Hematopoietic multipotent progenitor cell treated with erythropoietin and hydrocortisone succinate and interleukin-3 and kit ligand, for 6 days (in vitro differentiated cells): ENCODE measurements around the gene PHACTR2.
"Not testable (repeated sequence)": the region's sequence is repeated elsewhere in the genome, so short reads cannot be mapped to it uniquely, and the experiment has no call there.

Experiments
- DNase-seq: peaks from one replicate; pipeline ENCODE4 v3.0.0-alpha.2; 2015

PHACTR2 gene

DNA sequence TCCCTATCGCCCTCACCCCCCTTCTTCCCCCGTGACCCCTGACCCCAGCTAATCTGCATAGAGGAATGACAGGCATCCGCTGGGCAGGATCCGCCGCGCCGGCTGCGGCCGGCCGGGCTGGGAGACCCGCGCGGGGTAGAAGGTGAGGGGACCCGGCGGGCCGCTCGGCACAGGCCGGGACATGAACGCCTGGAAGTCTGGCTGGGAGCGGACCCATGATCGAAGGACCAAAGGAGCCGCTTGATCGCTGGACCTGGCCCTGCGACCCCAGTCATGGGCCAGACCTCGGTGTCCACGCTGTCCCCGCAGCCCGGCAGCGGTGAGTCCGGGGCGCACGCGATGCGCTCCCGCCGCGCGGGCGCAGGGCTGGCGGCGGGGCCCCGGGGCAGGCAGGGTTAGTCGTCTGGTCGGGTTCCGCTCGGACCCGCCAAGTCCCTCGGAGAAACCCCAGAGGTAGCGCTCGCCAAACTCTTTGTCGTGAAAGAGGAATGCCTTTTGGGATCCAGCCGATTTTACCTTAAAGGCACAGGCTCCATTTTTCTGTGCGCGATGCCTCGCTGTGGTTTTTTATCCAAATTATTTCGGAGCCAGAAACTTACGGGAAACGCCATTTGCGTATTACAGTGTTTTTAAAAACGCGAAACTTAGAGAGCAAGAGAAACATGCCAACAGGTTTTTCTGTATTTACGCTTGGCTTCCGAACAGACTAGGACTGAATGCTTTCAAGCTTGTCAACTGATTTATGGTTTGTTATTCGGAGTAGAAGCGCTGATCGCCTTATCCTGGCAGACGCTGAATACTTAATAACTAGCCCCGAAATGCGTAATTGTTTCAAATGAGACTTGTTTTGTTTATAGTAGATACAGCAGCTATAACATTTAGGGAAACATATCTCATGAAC is at the start of gene PHACTR2:
Gene PHACTR2 (plus strand): TSS at position 75 of the 901 bp plus-strand sequence. CDS start 199 bp downstream, at position 274.
- peak; percentile 75 for DNase-seq

DNA sequence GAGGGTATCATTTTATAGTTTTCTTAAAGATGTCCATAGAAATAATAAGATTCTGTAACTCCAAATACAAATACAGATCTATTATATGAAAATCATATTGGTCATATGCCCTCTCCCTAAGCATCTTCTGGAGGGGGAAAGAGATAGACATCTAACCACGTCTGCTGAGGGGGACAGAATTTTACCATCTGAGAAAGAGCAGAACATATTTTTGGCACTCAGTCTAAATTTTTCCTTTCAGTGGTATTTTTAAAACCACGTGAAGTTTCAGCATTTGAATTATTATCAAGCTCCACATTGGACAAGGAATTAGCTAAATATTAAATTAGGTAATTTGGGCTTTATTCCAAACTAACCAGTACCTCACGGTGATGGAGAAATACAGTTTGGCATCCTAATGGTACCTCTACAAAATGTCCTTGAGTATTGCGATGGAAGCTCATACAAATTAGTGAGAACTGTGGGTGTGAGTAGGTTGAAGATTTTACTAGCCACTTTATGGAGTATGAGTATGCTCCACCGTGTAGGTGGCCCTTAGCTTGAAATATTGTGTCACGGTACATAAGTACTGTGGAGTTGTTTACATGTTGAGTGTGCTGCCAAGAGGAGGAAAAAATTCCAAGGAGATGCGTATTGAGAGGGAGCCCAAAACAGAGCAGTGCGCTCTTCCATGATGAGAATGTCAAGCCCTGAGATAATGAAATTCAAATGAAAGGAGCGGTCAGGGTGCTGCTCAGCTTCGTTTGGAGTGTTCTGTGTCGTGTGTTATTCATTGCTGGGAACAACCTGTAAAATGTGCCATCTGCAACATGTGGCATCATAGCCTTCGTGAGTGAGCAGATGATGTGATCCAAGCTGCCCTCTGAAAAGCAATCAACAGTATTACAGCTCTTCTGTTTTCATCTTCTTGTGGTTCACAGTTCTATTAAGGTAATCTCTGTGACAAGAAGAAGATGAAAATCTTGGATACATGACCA is 48.4 kb upstream of the PHACTR2 start:
- DNase-seq, result no peak

DNA sequence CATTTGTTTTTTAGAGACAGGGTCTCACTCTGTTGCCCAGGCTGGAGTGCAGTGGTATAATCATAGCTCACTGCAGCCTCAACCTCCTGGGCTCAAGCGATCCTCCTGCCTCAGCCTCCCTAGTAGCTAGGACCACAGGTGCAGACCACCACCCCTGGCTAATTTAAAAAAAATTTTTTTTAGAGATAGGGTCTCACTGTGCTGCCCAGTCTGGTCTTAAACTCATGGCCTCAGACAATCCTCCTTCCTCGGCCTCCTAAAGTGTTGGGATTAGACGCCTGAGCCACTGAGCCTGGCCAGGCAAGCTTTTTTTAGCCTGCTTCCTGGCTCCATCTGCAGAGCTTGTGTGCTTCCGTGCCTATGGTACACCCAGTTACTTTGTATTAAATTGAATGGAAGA is 46.6 kb upstream of the PHACTR2 start:
- not testable (repeated sequence) for DNase-seq

DNA sequence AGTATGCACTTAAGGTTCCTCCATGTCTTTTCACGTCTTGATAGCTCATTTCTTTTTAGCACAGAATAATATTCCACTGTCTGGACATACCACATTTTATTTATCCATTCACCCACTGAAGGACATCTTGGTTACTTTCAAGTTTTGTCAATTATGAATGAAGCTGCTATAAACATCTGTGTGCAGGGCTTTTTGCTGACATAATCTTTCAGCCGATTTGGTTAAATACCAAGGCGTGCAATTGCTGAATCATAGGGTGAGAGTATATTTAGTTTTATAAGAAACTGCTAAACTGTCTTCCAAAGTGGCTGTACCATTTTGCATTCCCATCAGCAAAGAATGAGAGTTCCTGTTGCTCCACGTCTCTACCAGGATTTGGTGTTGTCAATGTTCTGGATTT is 44.9 kb upstream of the PHACTR2 start:
- DNase-seq, result no peak

DNA sequence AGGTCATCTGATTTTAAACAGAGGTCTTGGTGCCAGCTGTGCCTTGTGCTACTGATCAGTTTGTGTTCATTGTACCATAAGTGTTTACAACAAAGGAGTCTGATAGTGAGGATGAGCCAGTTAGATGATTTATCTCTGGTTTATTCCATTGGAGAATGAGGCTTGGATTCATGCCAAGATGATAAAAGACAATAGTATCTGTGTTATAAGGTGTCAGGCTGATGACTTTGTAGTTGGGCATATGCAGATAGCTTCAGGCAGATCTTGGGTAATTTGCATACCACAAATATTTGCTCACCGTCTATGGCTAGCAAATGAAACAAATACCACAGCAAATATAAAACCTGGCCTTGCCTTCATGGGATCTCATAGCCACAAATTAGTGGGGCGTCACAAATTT is 43.3 kb upstream of the PHACTR2 start:
- DNase-seq, result peak; percentile 10

DNA sequence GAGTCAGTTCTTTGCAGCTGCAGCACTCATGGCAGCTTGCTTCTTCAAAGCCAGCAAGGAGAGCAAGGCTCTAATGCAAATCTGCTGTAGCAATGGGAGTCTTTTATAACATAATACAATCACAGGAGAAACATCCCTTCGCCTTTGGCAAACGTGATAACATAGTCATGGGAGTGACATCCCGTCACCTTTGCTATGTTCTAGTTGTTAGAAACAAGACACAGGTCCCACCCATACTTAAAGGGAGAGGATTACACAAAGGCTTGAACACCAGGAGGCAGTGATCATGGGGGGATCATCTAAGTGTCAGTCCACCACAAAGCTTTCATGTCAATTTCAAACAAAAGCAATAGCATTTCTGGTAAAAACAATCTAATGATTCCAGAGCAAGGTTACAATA is 40.1 kb upstream of the PHACTR2 start:
- no peak for DNase-seq

DNA sequence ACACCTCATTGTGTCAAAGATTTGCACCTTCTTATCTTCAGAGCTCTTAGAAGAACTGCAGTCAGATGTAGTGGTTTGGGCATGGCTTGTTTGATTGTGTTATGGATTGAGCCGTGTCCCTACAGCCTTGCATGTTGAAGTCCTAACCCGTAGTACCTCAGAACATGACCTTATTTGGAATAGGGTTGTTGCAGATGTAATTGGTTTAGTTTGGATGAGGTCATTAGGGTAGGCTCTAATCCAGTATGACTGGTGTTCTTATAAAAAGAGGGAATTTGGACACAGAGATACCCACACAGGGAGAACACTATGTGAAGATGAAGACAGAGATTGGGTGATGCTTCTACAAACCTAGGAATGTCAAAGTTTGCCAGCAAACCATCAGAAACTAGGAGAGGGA is 35.4 kb upstream of the PHACTR2 start:
- DNase-seq, result no peak

DNA sequence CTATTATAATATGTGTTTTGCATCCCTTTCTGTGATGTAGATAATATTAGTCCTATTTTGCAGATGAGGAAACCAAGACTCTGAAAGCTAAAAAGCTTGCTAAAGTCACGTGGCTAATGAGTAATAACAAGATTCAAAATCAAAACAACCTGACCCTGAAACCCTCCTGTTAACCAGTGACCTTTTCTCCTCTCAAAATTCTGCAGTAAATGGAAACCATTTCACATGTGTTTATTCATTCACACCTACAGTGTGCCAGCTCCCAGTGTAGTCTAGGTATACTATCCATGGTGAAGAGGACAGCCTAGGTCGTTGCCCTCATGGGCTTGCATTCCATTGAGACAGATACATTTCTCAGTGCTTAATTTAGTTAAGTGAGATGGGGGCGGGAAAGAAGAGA is 30.6 kb upstream of the PHACTR2 start:
- no peak for DNase-seq

DNA sequence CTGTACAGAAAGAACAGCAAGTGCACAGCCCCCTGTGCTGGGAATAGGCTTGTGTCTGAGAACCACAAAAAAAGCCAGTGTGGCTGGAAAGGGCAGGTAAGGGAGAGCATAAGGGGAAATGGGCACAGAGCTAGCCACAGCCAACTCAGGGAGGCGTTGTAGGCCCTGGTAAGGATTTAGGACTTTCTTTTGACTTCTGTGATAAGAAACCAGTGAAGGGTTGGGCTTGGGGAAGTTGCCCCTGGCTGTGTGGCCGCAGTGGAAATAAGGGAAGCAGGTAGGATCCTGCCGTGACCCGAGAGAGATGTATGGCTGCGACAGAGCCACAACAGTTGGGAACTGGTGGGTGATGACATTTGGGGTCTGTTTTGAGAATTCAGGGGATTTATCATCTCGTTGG is 30.0 kb upstream of the PHACTR2 start:
- peak; percentile 27 for DNase-seq

DNA sequence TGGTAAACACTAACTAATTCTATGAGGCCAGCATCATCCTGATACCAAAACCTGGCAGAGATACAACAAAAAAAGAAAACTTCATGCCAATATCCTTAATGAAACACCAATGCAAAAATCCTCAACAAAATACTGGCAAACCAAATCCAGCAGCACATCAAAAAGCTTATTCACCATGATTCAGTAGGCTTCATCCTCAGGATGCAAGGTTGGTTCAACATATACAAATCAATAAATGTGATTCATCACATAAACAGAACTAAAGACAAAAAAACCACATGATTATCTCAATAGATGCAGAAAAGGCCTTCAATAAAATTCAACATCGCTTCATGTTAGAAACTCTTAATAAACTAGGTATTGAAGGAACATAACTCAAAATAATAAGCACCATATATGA is 28.4 kb upstream of the PHACTR2 start:
- not testable (repeated sequence) for DNase-seq

DNA sequence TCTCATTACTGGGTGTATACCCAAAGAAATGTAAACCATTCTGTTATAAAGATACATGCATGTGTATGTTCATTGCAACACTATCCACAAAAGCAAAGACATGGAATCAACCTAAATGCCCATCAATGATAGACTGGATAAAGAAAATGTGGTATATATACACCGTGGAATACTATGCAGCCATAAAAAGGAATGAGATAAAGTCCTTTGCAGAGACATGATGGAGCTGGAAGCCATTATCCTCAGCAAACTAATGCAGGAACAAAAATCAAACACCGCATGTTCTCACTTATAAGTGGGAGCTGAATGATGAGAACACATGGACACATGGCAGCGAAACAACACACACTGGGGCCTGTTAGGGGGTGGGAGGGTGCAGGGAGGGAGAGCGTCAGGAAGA is 26.4 kb upstream of the PHACTR2 start:
- not testable (repeated sequence) for DNase-seq

DNA sequence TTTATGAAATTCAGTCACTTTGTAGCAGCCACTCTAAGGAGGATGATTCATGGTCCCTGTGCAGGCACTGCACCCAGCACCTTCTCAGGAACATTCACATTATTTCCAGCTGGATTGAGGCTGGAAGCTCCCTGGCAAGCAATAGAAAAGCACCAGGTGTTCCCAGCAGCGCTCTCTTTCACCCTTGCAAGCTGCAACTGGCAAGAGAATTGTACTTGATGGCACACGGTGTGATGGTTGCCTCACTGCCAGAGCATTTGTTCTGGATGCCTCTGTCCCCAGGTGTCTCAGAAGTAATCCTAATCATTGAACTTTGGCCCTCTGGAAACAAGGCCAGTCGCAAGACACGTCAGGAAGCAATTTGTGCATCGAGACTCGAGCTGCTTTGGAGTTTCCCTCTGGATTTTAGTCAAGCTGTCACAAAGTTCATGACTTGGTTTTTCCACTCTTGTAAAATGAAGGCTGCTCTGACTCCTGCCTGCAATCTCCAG is 24.9 kb upstream of the PHACTR2 start:
- no peak for DNase-seq

DNA sequence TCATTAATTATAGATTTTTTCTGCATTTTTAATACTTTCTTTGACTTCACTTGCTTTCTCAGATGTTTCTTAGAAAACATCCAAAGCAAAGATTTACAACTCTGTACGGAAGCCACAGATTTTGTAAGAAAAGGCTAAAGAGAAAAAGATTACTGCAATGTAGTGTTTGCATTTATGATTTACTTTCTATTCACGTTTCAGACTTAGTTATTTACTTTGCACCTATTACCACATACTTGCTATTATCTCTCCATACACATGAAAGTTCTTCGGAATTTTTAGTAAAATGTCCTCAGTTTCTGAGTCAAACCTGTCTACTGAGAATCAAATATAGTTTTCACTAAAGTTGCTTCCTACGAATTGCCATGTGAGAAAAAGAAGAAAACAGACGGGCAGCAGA is 22.2 kb upstream of the PHACTR2 start:
- DNase-seq, result no peak

DNA sequence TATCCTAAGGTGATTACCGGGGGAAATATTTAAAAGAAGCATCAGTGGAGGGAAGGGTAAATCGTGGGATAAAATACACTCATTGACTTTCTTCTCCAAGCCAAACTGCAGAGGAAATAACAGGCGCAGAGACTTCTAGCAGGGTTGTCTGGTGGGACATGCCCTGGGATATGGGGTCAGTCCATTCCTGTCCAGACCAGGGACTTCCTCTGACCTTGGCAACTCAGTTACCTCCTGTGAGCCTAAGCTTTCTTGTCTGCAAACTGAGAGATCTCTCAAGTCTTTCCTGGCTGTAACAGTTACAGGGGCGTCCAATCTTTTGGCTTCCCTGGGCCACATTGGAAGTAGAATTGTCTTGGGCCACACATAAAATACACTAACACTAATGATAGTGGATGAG is 21.7 kb upstream of the PHACTR2 start:
- no peak for DNase-seq

DNA sequence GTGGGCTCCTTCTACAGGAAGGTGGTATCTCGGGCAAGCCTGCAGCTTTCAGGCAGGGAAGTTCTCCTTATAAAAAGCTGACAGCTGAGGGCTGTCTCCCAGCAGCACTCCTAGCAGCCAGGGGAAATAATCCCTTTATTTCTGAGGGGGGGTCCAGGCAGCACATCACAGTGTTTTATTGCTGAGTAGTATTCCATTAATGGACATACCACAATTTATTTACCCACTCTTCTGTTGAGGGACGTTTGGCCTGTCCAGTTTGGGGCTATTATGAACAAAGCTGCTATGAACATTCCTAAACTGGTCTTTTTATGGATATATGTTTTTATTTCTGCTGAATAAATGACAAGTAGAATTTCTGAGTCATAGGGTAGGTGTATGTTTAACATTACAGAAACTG is 20.0 kb upstream of the PHACTR2 start:
- no peak for DNase-seq

DNA sequence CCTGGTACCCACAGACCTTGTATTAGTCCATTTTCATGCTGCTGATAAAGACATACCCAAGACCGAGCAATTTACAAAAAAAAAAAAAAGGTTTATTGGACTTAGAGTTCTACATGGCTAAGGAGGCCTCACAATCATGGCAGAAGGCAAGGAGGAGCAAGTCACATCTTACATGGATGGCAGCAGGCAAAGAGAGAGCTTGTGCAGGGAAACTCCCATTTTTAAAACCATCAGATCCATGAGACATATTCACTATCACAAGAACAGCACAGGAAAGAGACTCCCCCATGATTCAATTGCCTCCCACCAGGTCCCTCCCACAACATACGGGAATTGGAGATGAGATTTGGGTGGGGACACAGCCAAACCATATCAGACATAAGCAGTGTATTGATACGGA is 17.6 kb upstream of the PHACTR2 start:
- not testable (repeated sequence) for DNase-seq

DNA sequence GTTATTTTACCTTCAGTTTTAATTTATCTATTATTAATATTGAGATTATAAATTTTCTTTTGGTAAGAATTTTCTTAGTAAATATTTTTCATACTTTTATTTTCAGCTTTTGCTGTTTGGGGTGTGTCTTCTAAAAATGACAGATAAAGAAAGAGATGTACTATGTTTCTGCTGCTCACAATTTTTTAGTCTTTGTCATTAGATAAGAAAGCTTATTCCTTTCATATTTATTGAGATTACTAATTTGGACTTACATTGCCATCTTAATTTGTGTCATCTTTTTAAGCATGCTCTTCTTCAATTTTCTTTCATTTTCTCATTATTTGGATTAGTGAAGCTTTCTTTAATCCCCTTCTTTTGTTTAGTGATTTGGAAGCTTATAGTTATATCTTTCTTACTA is 13.6 kb upstream of the PHACTR2 start:
- DNase-seq, result no peak

DNA sequence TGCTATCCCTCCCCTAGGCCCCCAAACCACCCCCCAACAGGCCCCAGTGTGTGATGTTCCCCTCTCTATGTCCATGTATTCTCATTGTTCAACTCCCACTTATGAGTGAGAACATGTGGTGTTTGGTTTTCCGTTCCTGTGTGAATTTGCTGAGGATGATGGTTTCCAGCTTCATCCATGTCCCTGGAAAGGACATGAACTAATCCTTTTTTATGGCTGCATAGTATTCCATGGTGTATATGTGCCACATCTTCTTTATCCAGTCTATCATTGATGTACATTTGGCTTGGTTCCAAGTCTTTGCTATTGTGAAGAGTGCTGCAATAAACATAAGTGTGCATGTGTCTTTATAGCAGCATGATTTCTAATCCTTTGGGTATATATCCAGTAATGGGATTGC is 11.8 kb upstream of the PHACTR2 start:
- not testable (repeated sequence) for DNase-seq

DNA sequence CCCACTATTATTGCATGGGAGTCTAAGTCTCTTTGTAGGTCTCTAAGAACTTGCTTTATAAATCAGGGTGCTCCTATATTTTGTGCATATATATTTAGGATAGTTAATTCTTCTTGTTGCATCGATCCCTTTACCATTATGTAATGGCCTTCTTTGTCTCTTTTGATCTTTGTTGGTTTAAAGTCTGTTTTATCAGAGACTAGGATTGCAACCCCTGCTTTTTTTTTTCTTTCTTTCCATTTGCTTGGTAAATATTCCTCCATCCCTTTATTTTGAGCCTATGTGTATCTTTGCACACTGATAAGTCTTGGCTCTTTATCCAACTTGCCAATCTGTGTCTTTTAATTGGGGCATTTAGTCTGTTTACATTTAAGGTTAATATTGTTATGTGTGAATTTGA is 8.3 kb upstream of the PHACTR2 start:
- not testable (repeated sequence) for DNase-seq

DNA sequence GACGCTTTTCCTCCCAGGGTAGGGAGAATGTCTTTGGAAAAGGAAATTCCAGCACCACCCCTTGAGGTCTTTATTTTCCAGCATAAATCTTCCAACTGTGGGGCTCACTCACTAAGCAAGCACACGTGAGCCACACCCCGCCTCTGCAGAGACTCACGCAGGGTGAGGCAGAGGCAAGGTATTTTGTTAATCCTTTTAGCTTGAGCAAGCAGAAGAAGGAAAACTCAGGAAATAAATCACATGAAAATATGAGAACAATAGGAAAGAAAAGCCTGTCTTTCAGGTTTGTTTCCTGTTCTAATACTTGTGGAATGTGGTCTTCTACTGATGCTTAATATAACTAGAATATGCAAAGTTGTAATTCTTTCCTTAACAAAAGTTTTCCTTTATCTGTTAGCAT is 4.1 kb upstream of the PHACTR2 start:
- no peak for DNase-seq

DNA sequence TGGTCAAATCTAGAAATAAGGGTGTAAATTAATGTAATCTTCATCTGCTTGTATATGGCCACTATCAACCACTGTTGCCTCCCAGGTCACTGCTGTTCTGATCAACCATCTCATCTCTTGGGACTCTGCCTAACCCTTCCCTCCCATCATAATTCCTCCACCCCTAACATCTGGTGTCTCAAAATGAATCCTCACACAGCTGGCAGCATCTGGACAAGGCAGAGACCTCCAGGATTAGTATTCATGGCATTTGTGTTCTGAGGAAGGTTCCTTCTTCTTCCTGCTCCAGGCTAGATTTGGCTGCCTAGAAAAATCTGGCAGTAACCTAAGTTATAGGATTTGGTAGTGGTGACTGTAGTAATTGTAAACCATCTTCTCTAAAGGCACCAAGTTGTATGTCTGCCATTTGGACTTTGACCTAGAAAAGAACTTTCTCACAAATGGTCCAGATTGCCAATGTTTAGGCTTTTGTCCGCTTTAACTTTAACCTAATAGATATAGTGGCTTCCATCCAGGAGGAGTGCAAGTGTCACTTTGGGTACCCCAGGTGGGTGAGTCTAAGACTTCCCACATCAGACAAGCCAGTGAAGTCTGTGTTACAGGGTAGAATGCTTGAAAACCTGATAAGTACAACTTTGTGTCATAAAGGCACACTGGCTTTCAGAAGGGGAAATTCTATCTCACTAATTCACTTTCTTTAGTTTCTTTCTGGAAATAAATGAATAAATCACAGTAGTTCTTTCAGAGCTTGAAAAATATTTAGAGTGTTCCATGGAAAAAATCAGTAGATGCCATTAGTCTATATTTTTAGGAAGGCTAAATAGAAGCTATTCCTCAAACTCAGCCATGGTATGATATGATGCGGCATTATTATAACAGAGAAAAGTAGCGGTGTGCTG is 3.0 kb upstream of the PHACTR2 start:
- DNase-seq, result no peak

DNA sequence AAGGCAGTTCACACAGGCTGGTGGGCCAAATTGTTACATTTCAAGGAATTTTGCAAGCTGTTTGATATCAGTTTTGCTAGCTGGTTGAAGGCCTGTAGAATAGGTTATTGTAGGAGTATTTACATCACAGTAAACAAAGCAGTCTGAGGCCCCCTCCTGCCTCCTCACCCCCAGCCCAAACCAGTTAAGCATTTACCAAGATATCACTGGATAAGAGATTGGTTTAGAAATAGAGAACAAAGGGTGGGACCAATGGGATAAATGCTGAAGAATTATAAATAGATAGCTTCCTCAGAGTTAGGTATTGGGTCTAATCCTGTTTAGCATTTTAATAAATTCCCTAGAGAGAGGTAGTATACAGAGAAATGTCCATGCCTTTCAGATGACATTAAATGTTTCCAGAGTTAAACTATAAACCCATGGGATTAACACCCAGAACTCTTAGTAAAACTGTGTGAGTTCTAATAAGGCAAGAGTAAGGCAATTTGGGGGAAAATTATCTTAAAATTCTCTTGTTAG is 2.3 kb upstream of the PHACTR2 start:
- no peak for DNase-seq
